Measurements from ENCODE around the gene PFKM.
"Not testable (repeated sequence)": the region's sequence is repeated elsewhere in the genome, so short reads cannot be mapped to it uniquely, and the experiment has no call there.

DNA sequence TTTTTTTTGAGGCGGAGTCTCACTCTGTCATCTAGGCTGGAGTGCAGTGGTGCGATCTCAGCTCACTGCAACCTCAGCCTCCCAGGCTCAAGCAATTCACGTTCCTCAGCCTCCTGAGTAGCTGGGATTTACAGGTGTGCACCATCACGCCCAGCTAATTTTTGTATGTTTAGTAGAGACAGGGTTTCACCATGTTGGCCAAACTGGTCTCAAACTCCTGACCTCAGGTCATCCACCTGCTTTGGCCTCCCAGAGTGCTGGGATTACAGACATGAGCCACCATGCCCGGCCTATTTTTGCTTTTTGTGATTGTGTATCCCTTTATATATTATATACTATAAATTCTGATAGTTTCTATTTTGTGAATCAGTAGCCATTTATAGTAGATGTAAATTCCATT, 36.6 kb downstream of the PFKM start:
- TF ChIP-seq GATA1 (IDR thresholded peaks at IDR 0.05; ENCODE audit: low read depth, low read length); POLR2A (IDR thresholded peaks at IDR 0.05; ENCODE audit: low read length): not testable (repeated sequence)

All from erythroblast (primary cell).